ENCODE data around the gene HK1. TPM values are rescaled to one million over a fixed set of nuclear protein-coding genes. Genes with fewer than 3 reads are reported as not detected.

HK1 gene
- polyA plus RNA-seq, 4 donors = 3.8 to 21.8 (median 9.1) TPM

- FAIRE-seq = no peak
- no peak overlapping the region for H3K27ac ChIP-seq (ENCODE audit: low read depth in 1 of 3, low read length in 2 of 3)
- 72 to 80% (median 73%) methylated on average over 6 of the region's 6 CpGs for WGBS, 3 donors
- no peaks in the 10 kb centered on the region for H3K27me3 ChIP-seq (ENCODE audit: control insufficient read depth in 3 of 3, insufficient read depth in 3 of 3, low read length in 3 of 3)
- H3K36me3 ChIP-seq (ENCODE audit: control insufficient read depth in 3 of 3, insufficient read depth in 2 of 3, low read depth in 1 of 3, low read length in 3 of 3) = no peaks in the 10 kb centered on the region
- H3K9me3 ChIP-seq (ENCODE audit: control insufficient read depth in 2 of 2, insufficient read depth in 1 of 2, low read depth in 1 of 2, low read length in 1 of 2) = no peaks in the 10 kb centered on the region
- peaks cover 0 to 11% (median 0%) of the 10 kb centered on the region in 3 donors for H3K4me1 ChIP-seq (ENCODE audit: control insufficient read depth in 3 of 3, insufficient read depth in 2 of 3, low read depth in 1 of 3, low read length in 2 of 3)
- H3K4me3 ChIP-seq (ENCODE audit: low read depth in 1 of 3, low read length in 3 of 3) = no peak overlapping the region
- no peak for DNase-seq
Measured at GRCh38 chr10:69406816-69407580, 128.7 kb downstream of the HK1 start.

- 64 to 74% (median 71%) methylated on average over 14 of the region's 14 CpGs for WGBS, 3 donors
- FAIRE-seq = no peak
- DNase-seq = no peak
Measured at GRCh38 chr10:69407621-69408301, 129.5 kb downstream of the HK1 start.

DNA sequence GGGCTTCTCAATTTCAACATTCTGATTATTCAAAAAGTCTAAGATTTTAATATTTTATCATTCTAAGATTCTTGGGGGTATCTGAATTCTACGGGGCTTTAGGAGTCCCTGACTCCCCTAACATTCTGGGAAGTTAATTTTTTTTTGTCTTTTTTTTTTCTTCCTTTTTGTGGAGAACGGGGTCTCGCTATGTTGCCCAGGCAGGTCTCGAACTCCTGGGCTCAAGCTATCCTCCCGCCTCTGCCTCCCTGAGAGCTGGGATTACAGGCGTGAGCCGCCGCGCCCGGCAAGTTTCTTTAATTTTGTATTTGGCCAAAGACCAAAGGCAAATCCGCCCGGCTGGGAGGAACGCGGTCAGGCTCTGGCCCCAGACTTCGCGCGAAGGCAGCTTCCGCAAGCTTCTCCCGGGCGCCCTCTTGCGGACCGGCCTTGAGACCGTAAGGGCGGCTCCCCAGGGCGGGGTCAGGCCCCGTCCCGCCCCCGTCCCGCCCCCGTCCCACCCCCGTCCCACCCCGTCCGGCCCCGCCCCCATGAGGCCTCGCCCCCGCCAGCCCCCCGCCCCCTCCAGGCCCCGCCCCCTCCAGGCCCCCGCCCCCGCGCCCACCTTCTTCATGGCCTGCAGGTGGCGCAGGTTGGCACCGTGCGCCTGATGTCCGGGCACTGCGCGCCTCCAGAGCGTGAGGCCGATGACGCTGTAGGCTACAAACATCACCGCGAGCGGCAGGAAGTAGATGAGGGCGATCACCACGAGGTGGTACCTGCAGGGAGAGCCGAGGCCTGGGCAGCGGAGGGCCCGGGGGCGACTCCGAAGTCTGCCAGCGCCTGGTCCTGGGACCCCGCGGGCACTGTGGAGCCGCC lies 130.3 kb downstream of the HK1 start:
- peaks cover 0 to 11% (median 0%) of the 10 kb centered on the region in 3 donors for H3K4me1 ChIP-seq (ENCODE audit: control insufficient read depth in 3 of 3, insufficient read depth in 2 of 3, low read depth in 1 of 3, low read length in 2 of 3)
- DNase-seq (peak; percentile 94), FAIRE-seq (no peak)
- H3K36me3 ChIP-seq (ENCODE audit: control insufficient read depth in 3 of 3, insufficient read depth in 2 of 3, low read depth in 1 of 3, low read length in 3 of 3) = no peaks in the 10 kb centered on the region
- 3 to 4% (median 4%) methylated on average over 37 to 62 of the region's 64 CpGs for WGBS, 3 donors
- peak overlapping the region in 1 of 3 donors; percentile 31 for H3K4me3 ChIP-seq (ENCODE audit: low read depth in 1 of 3, low read length in 3 of 3)
- peak overlapping the region; percentile 53 to 73 (median 70) for H3K27ac ChIP-seq (ENCODE audit: low read depth in 1 of 3, low read length in 2 of 3)
- H3K27me3 ChIP-seq (ENCODE audit: control insufficient read depth in 3 of 3, insufficient read depth in 3 of 3, low read length in 3 of 3) = no peaks in the 10 kb centered on the region
- H3K9me3 ChIP-seq (ENCODE audit: control insufficient read depth in 2 of 2, insufficient read depth in 1 of 2, low read depth in 1 of 2, low read length in 1 of 2) = no peaks in the 10 kb centered on the region

More at GRCh38 chr10:69407621-69408301, 129.5 kb downstream of the HK1 start:
- no peak overlapping the region for H3K27ac ChIP-seq (ENCODE audit: low read depth in 1 of 3, low read length in 2 of 3)
- H3K27me3 ChIP-seq (ENCODE audit: control insufficient read depth in 3 of 3, insufficient read depth in 3 of 3, low read length in 3 of 3) = no peaks in the 10 kb centered on the region
- peaks cover 0 to 11% (median 0%) of the 10 kb centered on the region in 3 donors for H3K4me1 ChIP-seq (ENCODE audit: control insufficient read depth in 3 of 3, insufficient read depth in 2 of 3, low read depth in 1 of 3, low read length in 2 of 3)
- H3K9me3 ChIP-seq (ENCODE audit: control insufficient read depth in 2 of 2, insufficient read depth in 1 of 2, low read depth in 1 of 2, low read length in 1 of 2) = no peaks in the 10 kb centered on the region
- H3K4me3 ChIP-seq (ENCODE audit: low read depth in 1 of 3, low read length in 3 of 3) = no peak overlapping the region
- H3K36me3 ChIP-seq (ENCODE audit: control insufficient read depth in 3 of 3, insufficient read depth in 2 of 3, low read depth in 1 of 3, low read length in 3 of 3) = no peaks in the 10 kb centered on the region

GRCh38 chr10:69409176-69409495 lies 130.8 kb downstream of the HK1 start:
- peak overlapping the region; percentile 53 to 73 (median 70) for H3K27ac ChIP-seq (ENCODE audit: low read depth in 1 of 3, low read length in 2 of 3)
- FAIRE-seq (no peak), DNase-seq (no peak)
- peak overlapping the region in 1 of 3 donors; percentile 31 for H3K4me3 ChIP-seq (ENCODE audit: low read depth in 1 of 3, low read length in 3 of 3)
- WGBS, 3 donors = 15 to 21% (median 18%) methylated on average over 7 of the region's 7 CpGs
- no peaks in the 10 kb centered on the region for H3K9me3 ChIP-seq (ENCODE audit: control insufficient read depth in 2 of 2, insufficient read depth in 1 of 2, low read depth in 1 of 2, low read length in 1 of 2)
- H3K27me3 ChIP-seq (ENCODE audit: control insufficient read depth in 3 of 3, insufficient read depth in 3 of 3, low read length in 3 of 3) = no peaks in the 10 kb centered on the region
- no peaks in the 10 kb centered on the region for H3K36me3 ChIP-seq (ENCODE audit: control insufficient read depth in 3 of 3, insufficient read depth in 2 of 3, low read depth in 1 of 3, low read length in 3 of 3)
- H3K4me1 ChIP-seq (ENCODE audit: control insufficient read depth in 3 of 3, insufficient read depth in 2 of 3, low read depth in 1 of 3, low read length in 2 of 3) = peaks cover 0 to 11% (median 0%) of the 10 kb centered on the region in 3 donors

DNA sequence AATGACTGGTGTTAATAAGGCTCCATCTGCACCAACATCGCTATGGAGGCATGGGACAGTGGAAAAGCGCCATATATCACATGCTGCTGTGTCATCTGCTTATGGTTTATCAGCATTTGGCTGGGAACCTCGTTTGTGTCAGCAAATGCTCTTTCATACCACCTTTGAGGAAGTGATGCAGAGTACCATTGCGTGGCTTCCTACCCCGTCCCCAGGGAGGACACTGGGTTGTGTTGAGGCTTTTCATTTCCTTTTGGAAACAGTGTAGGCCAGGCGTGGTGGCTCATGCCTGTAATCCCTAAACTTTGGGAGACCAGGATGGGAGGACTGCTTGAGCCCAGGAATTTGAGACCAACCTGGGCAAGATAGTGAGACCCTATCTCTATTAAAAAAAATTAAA lies 131.7 kb downstream of the HK1 start:
- H3K27ac ChIP-seq (ENCODE audit: low read depth in 1 of 3, low read length in 2 of 3) = no peak overlapping the region
- no peak for FAIRE-seq
- WGBS, 3 donors = 59 to 71% (median 62%) methylated on average over 6 of the region's 6 CpGs
- no peak for DNase-seq
- no peaks in the 10 kb centered on the region for H3K36me3 ChIP-seq (ENCODE audit: control insufficient read depth in 3 of 3, insufficient read depth in 2 of 3, low read depth in 1 of 3, low read length in 3 of 3)
- no peak overlapping the region for H3K4me3 ChIP-seq (ENCODE audit: low read depth in 1 of 3, low read length in 3 of 3)
- H3K27me3 ChIP-seq (ENCODE audit: control insufficient read depth in 3 of 3, insufficient read depth in 3 of 3, low read length in 3 of 3) = no peaks in the 10 kb centered on the region
- H3K9me3 ChIP-seq (ENCODE audit: control insufficient read depth in 2 of 2, insufficient read depth in 1 of 2, low read depth in 1 of 2, low read length in 1 of 2) = no peaks in the 10 kb centered on the region
- H3K4me1 ChIP-seq (ENCODE audit: control insufficient read depth in 3 of 3, insufficient read depth in 2 of 3, low read depth in 1 of 3, low read length in 2 of 3) = peaks cover 0 to 11% (median 0%) of the 10 kb centered on the region in 3 donors

- H3K4me3 ChIP-seq (ENCODE audit: low read depth in 1 of 3, low read length in 3 of 3) = no peak overlapping the region
- FAIRE-seq = no peak
- 82 to 88% (median 86%) methylated on average over 10 of the region's 10 CpGs for WGBS, 3 donors
- H3K36me3 ChIP-seq (ENCODE audit: control insufficient read depth in 3 of 3, insufficient read depth in 2 of 3, low read depth in 1 of 3, low read length in 3 of 3) = no peaks in the 10 kb centered on the region
- peaks cover 0 to 11% (median 0%) of the 10 kb centered on the region in 3 donors for H3K4me1 ChIP-seq (ENCODE audit: control insufficient read depth in 3 of 3, insufficient read depth in 2 of 3, low read depth in 1 of 3, low read length in 2 of 3)
- DNase-seq = no peak
- H3K27ac ChIP-seq (ENCODE audit: low read depth in 1 of 3, low read length in 2 of 3) = no peak overlapping the region
- no peaks in the 10 kb centered on the region for H3K9me3 ChIP-seq (ENCODE audit: control insufficient read depth in 2 of 2, insufficient read depth in 1 of 2, low read depth in 1 of 2, low read length in 1 of 2)
- no peaks in the 10 kb centered on the region for H3K27me3 ChIP-seq (ENCODE audit: control insufficient read depth in 3 of 3, insufficient read depth in 3 of 3, low read length in 3 of 3)
Measured at GRCh38 chr10:69410487-69410886, 132.2 kb downstream of the HK1 start.

GRCh38 chr10:69411476-69411875 lies 133.2 kb downstream of the HK1 start:
- WGBS, 3 donors = 48 to 62% (median 52%) methylated on average over 4 of the region's 4 CpGs
- H3K4me1 ChIP-seq (ENCODE audit: control insufficient read depth in 3 of 3, insufficient read depth in 2 of 3, low read depth in 1 of 3, low read length in 2 of 3) = peaks cover 0 to 11% (median 0%) of the 10 kb centered on the region in 3 donors
- FAIRE-seq = no peak

GRCh38 chr10:69412232-69412790 lies 134.0 kb downstream of the HK1 start:
- Histone ChIP-seq H3K27ac (ENCODE audit: low read depth in 1 of 3, low read length in 2 of 3) (no peak overlapping the region), H3K36me3 (ENCODE audit: control insufficient read depth in 3 of 3, insufficient read depth in 2 of 3, low read depth in 1 of 3, low read length in 3 of 3) (no peaks in the 10 kb centered on the region), H3K4me1 (ENCODE audit: control insufficient read depth in 3 of 3, insufficient read depth in 2 of 3, low read depth in 1 of 3, low read length in 2 of 3) (peaks cover 0 to 13% (median 0%) of the 10 kb centered on the region in 3 donors), H3K4me3 (ENCODE audit: low read depth in 1 of 3, low read length in 3 of 3) (no peak overlapping the region), H3K27me3 (ENCODE audit: control insufficient read depth in 3 of 3, insufficient read depth in 3 of 3, low read length in 3 of 3) (no peaks in the 10 kb centered on the region), H3K9me3 (ENCODE audit: control insufficient read depth in 2 of 2, insufficient read depth in 1 of 2, low read depth in 1 of 2, low read length in 1 of 2) (no peaks in the 10 kb centered on the region)
- 72 to 79% (median 76%) methylated on average over 3 of the region's 3 CpGs for WGBS, 3 donors
- DNase-seq = no peak
- FAIRE-seq = no peak

More at GRCh38 chr10:69411476-69411875, 133.2 kb downstream of the HK1 start:
- H3K36me3 ChIP-seq (ENCODE audit: control insufficient read depth in 3 of 3, insufficient read depth in 2 of 3, low read depth in 1 of 3, low read length in 3 of 3) = no peaks in the 10 kb centered on the region
- no peaks in the 10 kb centered on the region for H3K9me3 ChIP-seq (ENCODE audit: control insufficient read depth in 2 of 2, insufficient read depth in 1 of 2, low read depth in 1 of 2, low read length in 1 of 2)
- no peak overlapping the region for H3K27ac ChIP-seq (ENCODE audit: low read depth in 1 of 3, low read length in 2 of 3)
- no peak overlapping the region for H3K4me3 ChIP-seq (ENCODE audit: low read depth in 1 of 3, low read length in 3 of 3)
- H3K27me3 ChIP-seq (ENCODE audit: control insufficient read depth in 3 of 3, insufficient read depth in 3 of 3, low read length in 3 of 3) = no peaks in the 10 kb centered on the region
- DNase-seq = no peak

Measured in small intestine (tissue), 7 donors.